Neuronal stem cell (in vitro differentiated cells): ENCODE results near the gene ZNF764.

Experiments
- DNase-seq: peaks from one replicate; pipeline ENCODE4 v3.0.0-alpha.2; 2013; ENCODE audit warnings: low spot score
- H2AFZ ChIP-seq: one replicate; pipeline ENCODE4 v1.6.1; 2013; ENCODE audit warnings: mild to moderate bottlenecking, low read length, inconsistent platforms
- H2AK5ac ChIP-seq: 2 replicates; pipeline ENCODE4 v1.6.1; 2013; ENCODE audit warnings: low read depth, mild to moderate bottlenecking, inconsistent platforms, low read length, moderate library complexity, mixed read lengths
- H2BK120ac ChIP-seq: 2 replicates; pipeline ENCODE4 v1.6.1; 2013; ENCODE audit warnings: low read depth, mild to moderate bottlenecking, inconsistent platforms, low read length, moderate library complexity, mixed read lengths
- H2BK12ac ChIP-seq: one replicate; pipeline ENCODE4 v1.6.1; 2013; ENCODE audit warnings: low read length, inconsistent platforms
- H2BK15ac ChIP-seq: 2 replicates; pipeline ENCODE4 v1.6.1; 2013; ENCODE audit warnings: mild to moderate bottlenecking, low read length, inconsistent platforms, mixed read lengths
- H2BK5ac ChIP-seq: one replicate; pipeline ENCODE4 v1.6.1; 2013; ENCODE audit warnings: inconsistent platforms, mild to moderate bottlenecking, low read length, moderate library complexity
- H3K14ac ChIP-seq: one replicate; pipeline ENCODE4 v1.6.1; 2013; ENCODE audit warnings: low read length, inconsistent platforms
- H3K18ac ChIP-seq: 2 replicates; pipeline ENCODE4 v1.6.1; 2013; ENCODE audit warnings: low read length, inconsistent platforms
- H3K23ac ChIP-seq: 2 replicates; pipeline ENCODE4 v1.6.1; 2013; ENCODE audit warnings: low read depth, mild to moderate bottlenecking, mixed read lengths, low read length, inconsistent platforms; ENCODE audit not compliant: poor library complexity
- H3K27ac ChIP-seq: replicated peaks from 3 replicates; pipeline ENCODE4 v1.5.1; 2013; ENCODE audit warnings: low read length, inconsistent platforms
- H3K27me3 ChIP-seq, 3 experiments: 2 replicates each; pipeline ENCODE4 v1.6.1; 2013; ENCODE audit warnings: low read length in 3 of 3, mild to moderate bottlenecking in 2 of 3, inconsistent platforms in 1 of 3, low read depth in 1 of 3, mixed read lengths in 1 of 3, moderate library complexity in 1 of 3; ENCODE audit not compliant: control insufficient read depth in 3 of 3, insufficient read depth in 3 of 3
- H3K36me3 ChIP-seq, 2 donors: replicated peaks in 1 of 2; 2 replicates each; pipeline ENCODE4 v1.6.1; 2013; ENCODE audit warnings: low read length in 2 of 2; ENCODE audit not compliant: control insufficient read depth in 2 of 2, insufficient read depth in 2 of 2
- H3K4ac ChIP-seq: 2 replicates; pipeline ENCODE4 v1.6.1; 2013; ENCODE audit warnings: inconsistent platforms, mild to moderate bottlenecking, low read length, moderate library complexity
- H3K4me1 ChIP-seq, 2 donors: 1 replicate in 1 of 2; 2 replicates in 1 of 2; pipeline ENCODE4 v1.6.1; 2013; ENCODE audit warnings: low read length in 2 of 2, low read depth in 1 of 2; ENCODE audit not compliant: control insufficient read depth in 2 of 2, insufficient read depth in 1 of 2
- H3K4me2 ChIP-seq: one replicate; pipeline ENCODE4 v1.6.1; 2013; ENCODE audit warnings: mild to moderate bottlenecking, low read length, inconsistent platforms; ENCODE audit not compliant: insufficient read depth, poor library complexity, severe bottlenecking
- H3K4me3 ChIP-seq, 2 donors: 2 replicates each; pipeline ENCODE4 v1.5.1; 2013; ENCODE audit warnings: low read length in 2 of 2, mild to moderate bottlenecking in 2 of 2, inconsistent platforms in 1 of 2, moderate library complexity in 1 of 2
- H3K79me1 ChIP-seq: one replicate; pipeline ENCODE4 v1.6.1; 2013; ENCODE audit warnings: low read depth, mild to moderate bottlenecking, inconsistent platforms, low read length, moderate library complexity
- H3K9ac ChIP-seq: one replicate; pipeline ENCODE4 v1.6.1; 2013; ENCODE audit warnings: mild to moderate bottlenecking, low read depth, low read length, inconsistent platforms; ENCODE audit not compliant: poor library complexity
- H3K9me3 ChIP-seq, 2 donors: replicated peaks in 1 of 2; 2 replicates each; pipeline versions ENCODE3 to v1.6.1; 2013; ENCODE audit warnings: low read length in 2 of 2, mild to moderate bottlenecking in 2 of 2, inconsistent platforms in 1 of 2, low read depth in 1 of 2, mixed read lengths in 1 of 2, moderate library complexity in 1 of 2; ENCODE audit not compliant: control insufficient read depth in 2 of 2, insufficient read depth in 1 of 2
- H4K8ac ChIP-seq: one replicate; pipeline ENCODE4 v1.6.1; 2013; ENCODE audit warnings: low read depth, mild to moderate bottlenecking, inconsistent platforms, low read length, moderate library complexity
- H4K91ac ChIP-seq: one replicate; pipeline ENCODE4 v1.6.1; 2013; ENCODE audit warnings: low read length, low read depth, mild to moderate bottlenecking, inconsistent platforms; ENCODE audit not compliant: poor library complexity
- WGBS, 2 donors: extraction: QIAGEN DNeasy Blood & Tissue Kit; methylation state at CpG; one replicate each; pipeline ENCODE4 v1.1.7; 2013; ENCODE audit warnings: missing lambda C conversion rate in 2 of 2, mixed read lengths in 1 of 2; ENCODE audit not compliant: insufficient read length in 2 of 2, insufficient replicate concordance in 1 of 2; ENCODE audit errors: extremely low coverage in 2 of 2; 5-methylcytosine and 5-hydroxymethylcytosine counted together

Gene ZNF764

DNA sequence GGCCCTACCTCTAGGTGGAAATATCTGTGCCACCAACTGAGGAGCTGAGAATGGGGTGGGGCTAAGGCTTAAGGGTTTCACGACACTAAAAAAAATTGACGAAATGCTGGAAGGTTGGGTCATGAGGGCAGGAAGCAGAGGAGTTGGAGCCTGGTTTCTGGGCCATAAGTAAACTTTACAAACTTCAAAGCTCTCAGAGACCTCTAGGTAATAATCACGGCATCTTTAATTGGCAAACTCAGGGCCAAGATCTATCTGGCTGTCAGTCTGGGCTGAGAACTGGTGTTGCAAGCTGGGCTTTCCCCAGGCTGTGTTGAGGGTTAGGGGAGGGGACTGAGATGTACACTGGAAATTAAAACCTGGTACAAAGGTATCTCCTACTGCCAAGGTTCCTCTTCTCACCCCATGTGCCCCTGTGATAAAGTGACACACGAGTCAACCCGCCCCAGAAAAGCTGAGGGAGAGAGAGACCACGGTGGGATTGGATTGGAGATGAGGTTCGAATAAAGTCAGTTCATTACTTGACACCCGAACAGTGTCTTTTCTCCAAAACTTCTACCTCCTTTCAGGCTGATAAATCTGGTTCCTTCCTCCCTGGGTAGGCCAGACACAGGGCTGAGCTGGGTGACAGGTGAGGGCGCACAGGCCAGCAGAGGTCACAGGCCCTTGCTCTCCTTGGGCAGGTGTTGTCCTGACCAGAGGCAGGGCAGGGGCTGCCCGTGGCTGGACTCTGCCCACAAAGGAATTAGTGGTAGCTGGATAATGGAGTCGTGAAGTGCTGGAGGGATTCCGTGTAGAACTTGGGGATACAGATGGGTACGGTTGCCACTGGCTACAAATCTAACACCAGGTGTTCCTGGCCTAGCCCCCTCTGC, 27.8 kb downstream of the ZNF764 start:
- no peak overlapping the region for H3K4ac ChIP-seq
- H2AK5ac ChIP-seq: no peak overlapping the region
- peaks cover 12% of the 10 kb centered on the region for H3K79me1 ChIP-seq
- DNase-seq: no peak
- H3K4me2 ChIP-seq: no peak overlapping the region
- no peak overlapping the region for H4K91ac ChIP-seq
- no CpG with 5 or more reads among the region's 13 CpGs for WGBS, 2 donors
- H3K9me3 ChIP-seq: no peaks in the 10 kb centered on the region
- no peak overlapping the region for H3K18ac ChIP-seq
- H2AFZ ChIP-seq: no peak overlapping the region
- no peak overlapping the region for H4K8ac ChIP-seq
- no peak overlapping the region for H2BK12ac ChIP-seq
- H2BK5ac ChIP-seq: peak overlapping the region; percentile 29
- H3K36me3 ChIP-seq: peaks cover under 1 to 5% of the 10 kb centered on the region in 2 donors
- H2BK120ac ChIP-seq: no peak overlapping the region
- no peak overlapping the region for H2BK15ac ChIP-seq
- no peak overlapping the region for H3K4me3 ChIP-seq
- H3K9ac ChIP-seq: peak overlapping the region; percentile 15
- no peak overlapping the region for H3K23ac ChIP-seq
- H3K14ac ChIP-seq: no peak overlapping the region
- H3K27ac ChIP-seq: no peak overlapping the region
- peaks cover 8 to 13% of the 10 kb centered on the region in 2 donors for H3K4me1 ChIP-seq
- H3K27me3 ChIP-seq: no peaks in the 10 kb centered on the region

GRCh38 chr16:30528799-30529457, 29.2 kb downstream of the ZNF764 start:
- Histone ChIP-seq H4K91ac (no peak overlapping the region), H3K27ac (no peak overlapping the region), H4K8ac (no peak overlapping the region), H2BK120ac (no peak overlapping the region), H3K23ac (peak overlapping the region; percentile 10), H3K4ac (no peak overlapping the region), H3K4me2 (no peak overlapping the region), H3K4me1 (peaks cover 6 to 9% of the 10 kb centered on the region in 2 donors), H2BK5ac (no peak overlapping the region), H2BK15ac (peak overlapping the region; percentile 77), H2AFZ (peak overlapping the region; percentile 34), H3K4me3 (no peak overlapping the region), H3K9me3 (no peaks in the 10 kb centered on the region), H3K36me3 (peaks cover 9 to 16% of the 10 kb centered on the region in 2 donors), H3K14ac (no peak overlapping the region), H2AK5ac (peak overlapping the region; percentile 76), H3K79me1 (peaks cover 19% of the 10 kb centered on the region), H2BK12ac (no peak overlapping the region), H3K9ac (peak overlapping the region; percentile 13), H3K18ac (no peak overlapping the region), H3K27me3 (no peaks in the 10 kb centered on the region)
- no CpG with 5 or more reads among the region's 4 CpGs for WGBS, 2 donors
- no peak for DNase-seq

GRCh38 chr16:30527635-30528178, 30.5 kb downstream of the ZNF764 start:
- Histone ChIP-seq H3K4me3 (peak overlapping the region in 1 of 2 donors; percentile 83), H3K27ac (peak overlapping the region; percentile 81), H3K9me3 (no peaks in the 10 kb centered on the region), H3K9ac (no peak overlapping the region), H3K4me2 (peak overlapping the region; percentile 59), H4K91ac (no peak overlapping the region), H3K4me1 (peaks cover 6 to 8% of the 10 kb centered on the region in 2 donors), H4K8ac (no peak overlapping the region), H2AK5ac (no peak overlapping the region), H3K14ac (no peak overlapping the region), H3K4ac (no peak overlapping the region), H2AFZ (peak overlapping the region; percentile 99), H2BK5ac (no peak overlapping the region), H2BK15ac (no peak overlapping the region), H3K27me3 (no peaks in the 10 kb centered on the region), H3K36me3 (peaks cover 10 to 16% of the 10 kb centered on the region in 2 donors), H2BK120ac (no peak overlapping the region), H3K23ac (no peak overlapping the region), H2BK12ac (peak overlapping the region; percentile 1), H3K79me1 (peaks cover 14% of the 10 kb centered on the region), H3K18ac (peak overlapping the region; percentile 46)
- WGBS, 2 donors: no CpG with 5 or more reads among the region's 14 CpGs
- DNase-seq: no peak
